ENCODE results near the gene USPL1.

- no peak for TF ChIP-seq TSHZ2 (CRISPR knock-in tag; IDR thresholded peaks at IDR 0.05)
- TF ChIP-seq, protein P1, sequence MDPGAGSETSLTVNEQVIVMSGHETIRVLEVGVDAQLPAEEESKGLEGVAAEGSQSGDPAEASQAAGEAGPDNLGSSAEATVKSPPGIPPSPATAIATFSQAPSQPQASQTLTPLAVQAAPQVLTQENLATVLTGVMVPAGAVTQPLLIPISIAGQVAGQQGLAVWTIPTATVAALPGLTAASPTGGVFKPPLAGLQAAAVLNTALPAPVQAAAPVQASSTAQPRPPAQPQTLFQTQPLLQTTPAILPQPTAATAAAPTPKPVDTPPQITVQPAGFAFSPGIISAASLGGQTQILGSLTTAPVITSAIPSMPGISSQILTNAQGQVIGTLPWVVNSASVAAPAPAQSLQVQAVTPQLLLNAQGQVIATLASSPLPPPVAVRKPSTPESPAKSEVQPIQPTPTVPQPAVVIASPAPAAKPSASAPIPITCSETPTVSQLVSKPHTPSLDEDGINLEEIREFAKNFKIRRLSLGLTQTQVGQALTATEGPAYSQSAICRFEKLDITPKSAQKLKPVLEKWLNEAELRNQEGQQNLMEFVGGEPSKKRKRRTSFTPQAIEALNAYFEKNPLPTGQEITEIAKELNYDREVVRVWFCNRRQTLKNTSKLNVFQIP (CRISPR knock-in tag; IDR thresholded peaks at IDR 0.05; ENCODE audit: borderline replicate concordance, low read depth), result no peak
Measured at GRCh38 chr13:30580852-30581502, 36.7 kb upstream of the USPL1 start.

Data from SK-N-SH treated with all-trans-retinoic acid at 6 μM for 48 hours (cell line).